ENCODE results near the gene KCP. TPM values are rescaled to one million over a fixed set of nuclear protein-coding genes. Genes with fewer than 3 reads are reported as not detected.

The KCP gene
- total and polyA plus RNA-seq, 5 donors, result 0.23 to 0.36 (median 0.25) TPM

DNA sequence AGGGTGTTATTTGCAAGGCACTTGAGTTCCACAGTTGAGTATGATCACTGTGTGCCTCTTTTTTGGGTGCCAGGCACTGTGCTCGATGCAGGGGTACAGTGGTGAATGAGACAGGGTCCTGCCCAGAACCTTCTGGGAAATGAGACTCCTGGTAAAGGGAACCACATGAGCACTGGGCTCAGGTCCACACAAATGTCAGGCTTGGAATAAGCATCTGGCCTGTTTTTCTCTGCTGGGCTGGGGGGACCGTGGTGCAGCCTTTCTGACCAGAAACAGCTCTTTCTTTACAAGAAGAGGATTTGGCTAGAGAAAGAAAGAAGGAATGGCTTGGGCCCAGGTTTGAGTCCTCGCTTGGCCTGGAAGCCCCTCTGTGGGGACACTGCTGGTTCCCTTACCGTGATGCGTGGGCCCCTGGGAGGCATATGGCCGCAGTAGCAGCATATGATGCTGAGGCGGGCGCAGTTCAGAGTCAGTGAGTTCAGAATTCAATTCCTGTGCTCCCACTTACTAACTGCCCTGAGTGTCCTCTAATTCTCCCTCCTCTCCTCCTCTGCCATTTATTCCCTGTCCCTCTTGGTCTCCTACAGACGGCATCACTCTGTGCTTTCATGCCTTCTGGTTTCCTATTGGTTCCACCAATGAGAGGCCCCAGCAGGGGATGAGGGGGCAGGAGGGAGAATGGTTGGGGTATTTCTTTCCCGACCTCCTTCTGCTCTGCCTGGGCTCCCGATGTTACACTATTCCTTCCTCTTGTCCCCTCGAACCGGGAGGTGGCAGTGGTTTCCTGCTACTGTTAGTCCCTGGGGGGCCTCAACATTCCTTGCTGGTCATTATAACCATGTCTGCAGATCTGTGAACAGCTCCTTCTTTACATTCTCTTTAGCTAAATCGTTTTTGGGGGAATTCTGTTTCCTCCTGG, 9.6 kb upstream of the KCP start:
- Histone ChIP-seq H3K27ac (ENCODE audit: low read length) (no peak overlapping the region), H3K4me1 (ENCODE audit: control insufficient read depth, insufficient read depth, low read length) (no peaks in the 10 kb centered on the region), H3K9me3 (ENCODE audit: control insufficient read depth, low read length) (no peaks in the 10 kb centered on the region), H3K27me3 (ENCODE audit: control insufficient read depth, insufficient read depth) (no peaks in the 10 kb centered on the region), H3K4me3 (ENCODE audit: low read length) (no peak overlapping the region)
- DNase-seq (peak in 1 of 3 donors; percentile 28), ATAC-seq (no peak)
- WGBS, result 52% methylated on average over 14 of the region's 14 CpGs
- intact Hi-C loops (cut with DNase I), result loop anchor here in 1 of 4 donors (10.0 kb wide), 1 partner anchor 165 kb away; no protein-coding TSS in a partner anchor

DNA sequence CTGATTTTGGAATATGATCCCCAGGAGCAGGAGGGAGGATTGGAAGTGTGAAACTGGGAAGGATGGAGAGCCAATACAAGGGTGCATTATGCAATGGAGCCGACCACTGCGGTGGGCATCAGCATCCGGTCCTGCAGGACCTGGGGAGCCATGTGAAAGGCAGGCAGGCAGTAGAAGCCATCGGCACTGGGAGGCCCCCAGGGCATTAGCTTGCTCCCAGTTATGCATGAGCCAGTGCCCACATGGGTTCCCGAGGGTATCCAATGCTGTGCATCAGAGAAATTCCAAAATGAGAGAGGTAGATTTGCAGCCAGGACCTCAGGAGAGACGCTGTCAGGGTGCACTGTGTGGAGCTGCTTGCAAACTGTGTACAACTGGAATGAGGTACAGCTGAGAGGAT, 8.7 kb upstream of the KCP start:
- Histone ChIP-seq H3K27ac (ENCODE audit: low read length) (no peak overlapping the region), H3K4me1 (ENCODE audit: control insufficient read depth, insufficient read depth, low read length) (no peaks in the 10 kb centered on the region), H3K27me3 (ENCODE audit: control insufficient read depth, insufficient read depth) (no peaks in the 10 kb centered on the region), H3K9me3 (ENCODE audit: control insufficient read depth, low read length) (no peaks in the 10 kb centered on the region), H3K4me3 (ENCODE audit: low read length) (no peak overlapping the region)
- DNase-seq (no peak), ATAC-seq (no peak)
- intact Hi-C loops (cut with DNase I), result loop anchor here in 1 of 4 donors (10.0 kb wide), 1 partner anchor 166 kb away; no protein-coding TSS in a partner anchor
- 77% methylated on average over 6 of the region's 6 CpGs for WGBS

DNA sequence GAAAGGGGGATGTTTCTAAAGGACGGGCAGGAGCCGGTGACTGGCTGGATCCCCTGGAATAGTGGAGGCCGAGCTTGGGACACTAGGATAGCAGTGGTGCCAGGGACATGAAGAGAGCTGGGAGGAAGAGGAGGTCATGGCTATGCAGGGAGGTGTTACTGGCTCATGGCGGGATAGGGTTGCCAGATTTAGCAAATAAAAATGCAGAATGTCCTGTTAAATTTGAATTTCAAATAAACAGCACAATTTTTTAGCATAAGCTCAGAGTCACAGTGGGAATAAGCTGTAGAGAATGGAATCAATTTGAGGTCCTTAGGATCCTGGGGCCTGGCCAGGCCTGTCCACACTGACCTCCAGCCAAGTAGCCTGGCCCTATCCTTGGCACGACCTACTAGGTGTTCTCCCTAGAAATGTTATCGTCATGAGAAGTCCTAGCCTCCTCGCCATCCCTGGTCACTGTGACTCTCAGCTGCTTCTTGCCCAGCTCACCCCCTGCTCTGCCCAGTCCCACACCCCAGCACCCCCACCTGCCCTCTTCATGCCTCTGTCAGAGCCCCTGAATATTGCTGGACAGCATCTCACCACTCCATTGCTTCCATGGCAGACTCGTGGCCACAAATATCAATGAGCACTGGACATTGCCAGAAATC, 7.6 kb upstream of the KCP start:
- Histone ChIP-seq H3K4me1 (ENCODE audit: control insufficient read depth, insufficient read depth, low read length) (no peaks in the 10 kb centered on the region), H3K9me3 (ENCODE audit: control insufficient read depth, low read length) (no peaks in the 10 kb centered on the region), H3K4me3 (ENCODE audit: low read length) (no peak overlapping the region), H3K27ac (ENCODE audit: low read length) (no peak overlapping the region), H3K27me3 (ENCODE audit: control insufficient read depth, insufficient read depth) (no peaks in the 10 kb centered on the region)
- intact Hi-C loops (cut with DNase I), result loop anchor here in 1 of 4 donors (10.0 kb wide), 1 partner anchor 167 kb away; no protein-coding TSS in a partner anchor
- DNase-seq (peak in 1 of 3 donors; percentile 1), ATAC-seq (no peak)
- WGBS, result 73% methylated on average over 8 of the region's 8 CpGs

DNA sequence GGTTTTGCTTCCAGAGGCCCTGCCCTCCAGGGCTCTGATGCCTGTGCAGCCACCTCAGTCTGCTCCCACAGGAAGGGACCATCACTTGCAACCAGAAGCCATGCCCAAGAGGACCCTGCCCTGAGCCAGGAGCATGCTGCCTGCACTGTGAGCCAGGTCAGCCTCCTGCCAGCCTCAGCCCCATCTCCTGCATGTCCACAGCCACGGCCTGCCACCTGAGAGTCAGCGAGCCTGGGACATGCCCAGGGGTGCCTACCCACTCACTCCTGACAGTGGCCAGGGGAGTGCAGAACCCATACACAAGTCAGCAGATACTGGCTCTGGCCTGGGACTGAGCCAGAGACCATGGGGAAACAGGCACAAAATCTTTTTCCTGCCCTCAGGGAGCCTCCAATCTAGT, 6.6 kb upstream of the KCP start:
- H3K9me3 ChIP-seq (ENCODE audit: control insufficient read depth, low read length), result no peaks in the 10 kb centered on the region
- no peak for ATAC-seq
- 92% methylated on average over 2 of the region's 2 CpGs for WGBS
- no peak overlapping the region for H3K27ac ChIP-seq (ENCODE audit: low read length)
- intact Hi-C loops (cut with DNase I), result loop anchor here in 1 of 4 donors (10.0 kb wide), 1 partner anchor 168 kb away; no protein-coding TSS in a partner anchor
- DNase-seq, result peak in 1 of 3 donors; percentile 32
- H3K4me1 ChIP-seq (ENCODE audit: control insufficient read depth, insufficient read depth, low read length), result no peaks in the 10 kb centered on the region
- H3K4me3 ChIP-seq (ENCODE audit: low read length), result no peak overlapping the region
- H3K27me3 ChIP-seq (ENCODE audit: control insufficient read depth, insufficient read depth), result no peaks in the 10 kb centered on the region

DNA sequence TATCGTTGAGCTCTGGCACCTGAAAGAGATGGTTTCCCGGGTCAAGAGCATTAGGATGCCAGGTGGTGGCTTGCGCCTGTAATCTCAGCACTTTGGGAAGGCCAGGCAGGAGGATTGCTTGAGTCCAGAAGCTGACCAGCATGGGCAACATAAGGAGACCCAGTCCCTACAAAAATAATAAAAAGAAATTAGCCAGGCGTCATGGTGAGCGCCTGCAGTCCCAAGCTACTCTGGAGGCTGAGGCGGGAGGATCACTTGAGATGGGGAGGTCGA, 6.1 kb upstream of the KCP start:
- H3K4me1 ChIP-seq (ENCODE audit: control insufficient read depth, insufficient read depth, low read length), result no peaks in the 10 kb centered on the region
- no peaks in the 10 kb centered on the region for H3K27me3 ChIP-seq (ENCODE audit: control insufficient read depth, insufficient read depth)
- no peaks in the 10 kb centered on the region for H3K9me3 ChIP-seq (ENCODE audit: control insufficient read depth, low read length)
- 90% methylated on average over 7 of the region's 7 CpGs for WGBS
- no peak overlapping the region for H3K27ac ChIP-seq (ENCODE audit: low read length)
- intact Hi-C loops (cut with DNase I), result loop anchor here in 1 of 4 donors (10.0 kb wide), 1 partner anchor 168 kb away; no protein-coding TSS in a partner anchor
- no peak overlapping the region for H3K4me3 ChIP-seq (ENCODE audit: low read length)
- DNase-seq (peak in 1 of 3 donors; percentile 4), ATAC-seq (no peak)

DNA sequence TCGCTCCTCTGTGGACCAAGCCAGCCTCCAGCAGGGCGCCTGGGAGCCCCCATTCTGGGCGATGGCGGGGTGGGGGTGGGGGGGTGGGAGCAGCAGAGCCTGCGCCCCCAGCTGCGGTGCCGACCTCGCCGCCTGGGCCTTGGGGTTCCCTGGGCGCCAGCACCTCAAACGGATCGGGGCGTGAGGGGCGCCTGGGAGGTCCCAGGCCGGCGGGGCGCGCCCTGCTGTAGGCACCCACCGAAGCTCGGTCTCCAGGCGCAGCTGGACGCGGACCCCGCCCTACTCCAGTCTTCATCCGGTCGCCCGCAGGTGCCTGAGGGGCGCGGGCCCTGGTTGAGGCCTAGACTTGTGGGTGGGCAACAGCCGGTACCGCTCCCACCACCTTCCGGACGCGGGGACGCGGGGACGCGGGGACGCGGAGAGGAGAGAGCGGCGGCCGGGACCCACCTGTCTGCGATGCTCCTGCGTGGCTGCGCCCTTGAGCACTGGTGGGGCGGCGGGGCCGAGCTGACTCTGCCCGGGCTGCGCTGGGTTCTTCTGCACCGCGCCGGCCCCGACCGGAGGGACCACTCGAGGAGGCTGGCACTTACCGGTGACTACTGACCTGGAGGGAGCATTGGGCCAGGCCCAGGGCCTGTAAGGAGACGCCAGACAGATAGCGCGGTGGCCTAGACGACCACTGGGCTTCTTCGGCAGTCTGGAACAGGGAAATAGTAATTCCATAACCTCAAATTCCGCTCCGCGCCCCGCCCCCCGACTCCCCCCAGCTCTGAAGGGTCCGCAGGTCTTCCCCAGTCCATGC, 5.5 kb upstream of the KCP start:
- no peaks in the 10 kb centered on the region for H3K4me1 ChIP-seq (ENCODE audit: control insufficient read depth, insufficient read depth, low read length)
- intact Hi-C loops (cut with DNase I), result loop anchor here in 1 of 4 donors (10.0 kb wide), 1 partner anchor 169 kb away; no protein-coding TSS in a partner anchor
- no peak overlapping the region for H3K4me3 ChIP-seq (ENCODE audit: low read length)
- 24% methylated on average over 69 of the region's 69 CpGs for WGBS
- no peaks in the 10 kb centered on the region for H3K9me3 ChIP-seq (ENCODE audit: control insufficient read depth, low read length)
- DNase-seq (peak in 1 of 3 donors; percentile 48), ATAC-seq (no peak)
- H3K27me3 ChIP-seq (ENCODE audit: control insufficient read depth, insufficient read depth), result no peaks in the 10 kb centered on the region
- no peak overlapping the region for H3K27ac ChIP-seq (ENCODE audit: low read length)

DNA sequence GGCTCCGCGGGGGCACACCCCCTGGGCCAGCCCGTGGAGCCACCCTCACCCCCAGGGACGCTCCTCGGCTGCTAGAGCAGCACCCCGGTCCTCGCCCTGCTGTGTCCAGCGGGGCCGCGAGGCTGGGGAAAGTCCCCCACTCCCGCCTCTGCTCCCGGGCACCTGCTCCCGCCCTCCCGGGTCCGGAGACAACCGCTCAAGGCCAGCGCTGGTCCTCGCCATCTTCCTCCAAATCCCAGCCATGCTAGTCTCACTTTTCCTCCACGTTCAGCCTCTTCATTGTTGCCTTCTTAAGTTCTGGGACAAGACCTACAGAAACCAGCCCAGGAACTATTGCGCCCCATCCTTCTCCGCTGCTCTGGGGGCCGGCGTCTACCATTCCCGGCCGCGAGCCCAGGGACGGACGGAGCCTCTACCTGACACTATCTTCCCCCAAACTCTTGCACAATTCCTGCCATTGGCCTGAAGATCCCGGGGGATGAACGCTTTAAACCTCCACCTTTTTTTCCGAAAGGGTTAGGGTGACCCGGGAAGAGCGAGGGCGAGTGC, 4.8 kb upstream of the KCP start:
- intact Hi-C loops (cut with DNase I), result loop anchor here in 1 of 4 donors (10.0 kb wide), 1 partner anchor 169 kb away; no protein-coding TSS in a partner anchor
- H3K4me1 ChIP-seq (ENCODE audit: control insufficient read depth, insufficient read depth, low read length), result no peaks in the 10 kb centered on the region
- no peak overlapping the region for H3K27ac ChIP-seq (ENCODE audit: low read length)
- ATAC-seq (no peak), DNase-seq (peak in 1 of 3 donors; percentile 9)
- no peaks in the 10 kb centered on the region for H3K27me3 ChIP-seq (ENCODE audit: control insufficient read depth, insufficient read depth)
- H3K4me3 ChIP-seq (ENCODE audit: low read length), result no peak overlapping the region
- no peaks in the 10 kb centered on the region for H3K9me3 ChIP-seq (ENCODE audit: control insufficient read depth, low read length)
- WGBS, result 4% methylated on average over 34 of the region's 34 CpGs

DNA sequence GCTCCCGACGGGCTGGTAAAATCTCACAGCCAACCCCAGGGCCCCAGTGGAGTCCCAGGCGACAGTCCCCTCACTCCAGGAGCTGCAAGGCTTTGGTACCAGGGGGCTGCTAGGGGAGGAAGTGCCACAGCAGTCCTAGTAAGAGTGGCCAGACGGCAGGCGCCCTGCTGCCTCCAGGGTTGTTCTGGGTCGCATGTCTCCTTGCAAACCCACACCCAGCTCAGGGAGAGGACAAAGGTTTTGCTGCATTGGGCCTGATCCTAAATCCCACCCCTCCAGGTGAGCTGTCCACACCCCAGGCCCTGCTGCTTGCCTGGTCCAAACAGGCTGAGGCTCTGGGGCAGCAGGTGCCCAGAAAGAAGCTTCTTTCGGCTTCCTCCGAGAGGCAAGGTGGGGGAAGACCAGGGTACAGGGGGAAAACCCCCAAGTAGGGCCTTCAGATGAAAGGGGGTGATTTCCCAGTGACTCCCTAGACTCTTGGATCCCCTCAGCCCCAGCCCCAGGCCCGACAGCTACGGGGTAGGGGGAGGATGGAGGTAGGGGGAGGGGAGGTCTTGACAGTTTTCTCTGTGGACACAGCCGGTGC, 4.2 kb upstream of the KCP start:
- peak in 1 of 3 donors; percentile 38 for DNase-seq

DNA sequence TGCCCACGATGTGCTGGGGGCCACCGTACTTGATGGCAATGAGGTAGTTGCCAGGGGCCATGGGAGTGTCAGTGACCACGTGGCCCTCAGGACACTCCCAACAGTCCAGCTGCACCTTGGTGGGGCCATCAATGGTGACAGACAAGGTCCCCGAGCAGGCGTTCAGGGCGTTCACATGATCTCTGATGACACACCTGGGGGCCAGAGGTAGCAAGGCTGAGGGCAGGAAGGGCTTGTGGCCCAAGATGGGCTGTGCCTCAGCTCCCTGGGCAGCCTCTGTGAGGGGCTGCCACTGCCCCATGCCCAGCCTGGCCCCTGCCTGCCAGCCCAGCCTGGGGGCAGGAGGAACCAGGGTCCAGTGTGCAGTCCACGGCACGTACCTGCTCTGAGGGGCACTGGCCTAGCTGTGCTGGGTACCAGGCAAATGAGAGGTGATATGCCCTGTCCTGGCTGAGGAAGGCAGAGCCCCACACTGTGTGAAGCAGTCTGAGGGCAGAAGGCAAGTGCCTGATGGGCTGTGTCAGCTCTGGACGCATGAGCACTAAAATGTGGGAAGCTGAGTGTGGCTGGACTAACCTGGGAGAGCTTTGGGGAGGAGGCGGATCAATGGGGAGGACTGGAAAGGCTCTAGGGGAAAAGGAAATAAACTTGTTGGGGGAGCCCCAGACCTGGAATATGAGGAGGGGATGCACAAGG, 3.5 kb upstream of the KCP start:
- ATAC-seq, result no peak
- no peaks in the 10 kb centered on the region for H3K27me3 ChIP-seq (ENCODE audit: control insufficient read depth, insufficient read depth)
- 85% methylated on average over 10 of the region's 10 CpGs for WGBS
- H3K4me1 ChIP-seq (ENCODE audit: control insufficient read depth, insufficient read depth, low read length), result no peaks in the 10 kb centered on the region
- intact Hi-C loops (cut with DNase I), result loop anchor here in 1 of 4 donors (10.0 kb wide), 1 partner anchor 171 kb away; no protein-coding TSS in a partner anchor
- no peaks in the 10 kb centered on the region for H3K9me3 ChIP-seq (ENCODE audit: control insufficient read depth, low read length)
- no peak overlapping the region for H3K27ac ChIP-seq (ENCODE audit: low read length)
- DNase-seq, result peak in 1 of 3 donors; percentile 17
- no peak overlapping the region for H3K4me3 ChIP-seq (ENCODE audit: low read length)

More for the DNA sequence above, 4.2 kb upstream of the KCP start:
- H3K4me1 ChIP-seq (ENCODE audit: control insufficient read depth, insufficient read depth, low read length), result no peaks in the 10 kb centered on the region
- H3K27me3 ChIP-seq (ENCODE audit: control insufficient read depth, insufficient read depth), result no peaks in the 10 kb centered on the region
- H3K4me3 ChIP-seq (ENCODE audit: low read length), result no peak overlapping the region
- 36% methylated on average over 11 of the region's 11 CpGs for whole genome bisulfite sequencing
- no peaks in the 10 kb centered on the region for H3K9me3 ChIP-seq (ENCODE audit: control insufficient read depth, low read length)
- intact Hi-C loops (cut with DNase I), result loop anchor here in 1 of 4 donors (10.0 kb wide), 1 partner anchor 170 kb away; no protein-coding TSS in a partner anchor
- ATAC-seq, result no peak
- no peak overlapping the region for H3K27ac ChIP-seq (ENCODE audit: low read length)
